Hepatocyte (in vitro differentiated cells): Measurements from ENCODE around the gene NDUFB7. TPM values are rescaled to one million over a fixed set of nuclear protein-coding genes. Genes with fewer than 3 reads are reported as not detected.

Experiments
- DNase-seq: peaks from one replicate; pipeline ENCODE4 v3.0.0-alpha.2; 2016; ENCODE audit warnings: low spot score
- H2AFZ ChIP-seq: fragments of 200-600 bp; sonication (generic); 2 replicates; pipeline ENCODE4 v1.6.0; 2016; ENCODE audit warnings: antibody characterized with exemption, mild to moderate bottlenecking
- H3K27ac ChIP-seq: fragments of 200-600 bp; sonication (generic); 2 replicates; pipeline ENCODE4 v1.5.1; 2016; ENCODE audit warnings: mild to moderate bottlenecking
- H3K27me3 ChIP-seq: fragments of 200-600 bp; sonication (generic); 2 replicates; pipeline ENCODE4 v1.6.1; 2016
- H3K36me3 ChIP-seq: fragments of 200-600 bp; sonication (generic); replicated peaks from 2 replicates; pipeline ENCODE4 v1.5.1; 2016; ENCODE audit warnings: low read depth; ENCODE audit not compliant: insufficient read depth
- H3K4me1 ChIP-seq: fragments of 200-600 bp; sonication (generic); 2 replicates; pipeline ENCODE4 v1.5.1; 2016; ENCODE audit warnings: mild to moderate bottlenecking, moderate library complexity; ENCODE audit not compliant: insufficient read depth
- H3K4me2 ChIP-seq: fragments of 200-600 bp; sonication (generic); 2 replicates; pipeline ENCODE4 v1.6.0; 2016
- H3K4me3 ChIP-seq: fragments of 200-600 bp; sonication (generic); 2 replicates; pipeline ENCODE4 v1.5.1; 2016; ENCODE audit warnings: mild to moderate bottlenecking
- H3K79me2 ChIP-seq: fragments of 200-600 bp; sonication (generic); 2 replicates; pipeline ENCODE4 v1.6.0; 2017; ENCODE audit warnings: mild to moderate bottlenecking
- H3K9me2 ChIP-seq: fragments of 200-600 bp; sonication (generic); replicated peaks from 2 replicates; pipeline ENCODE4 v1.6.0; 2017; ENCODE audit warnings: mild to moderate bottlenecking; ENCODE audit not compliant: insufficient read depth
- H3K9me3 ChIP-seq: fragments of 200-600 bp; sonication (generic); 2 replicates; pipeline ENCODE4 v1.5.1; 2016; ENCODE audit warnings: low read depth, mild to moderate bottlenecking
- H4K20me1 ChIP-seq: fragments of 200-600 bp; sonication (generic); 2 replicates; pipeline ENCODE4 v1.6.0; 2016; ENCODE audit warnings: mild to moderate bottlenecking; ENCODE audit not compliant: insufficient read depth, poor library complexity, severe bottlenecking
- CTCF ChIP-seq: fragments of 200-600 bp; sonication (generic); IDR thresholded peaks from 2 replicates; pipeline ENCODE4 v1.5.1; 2016; ENCODE audit warnings: antibody characterized with exemption, mild to moderate bottlenecking; ENCODE audit not compliant: poor library complexity
- EZH2 ChIP-seq: fragments of 200-600 bp; sonication (generic); IDR thresholded peaks from 2 replicates; pipeline ENCODE4 v1.6.1; 2016; ENCODE audit warnings: antibody characterized with exemption, mild to moderate bottlenecking, borderline replicate concordance
- EZH2phosphoT487 ChIP-seq: fragments of 200-600 bp; sonication (generic); IDR thresholded peaks from one replicate; pipeline ENCODE4 v1.6.1; 2018; ENCODE audit warnings: antibody characterized with exemption, mild to moderate bottlenecking, low read depth, moderate library complexity; ENCODE audit not compliant: unreplicated experiment, severe bottlenecking
- WGBS: methylation state at CpG from one replicate; pipeline ENCODE4 v1.1.6; 2016; ENCODE audit warnings: low lambda C conversion rate; ENCODE audit errors: missing lambda C conversion rate; 5-methylcytosine and 5-hydroxymethylcytosine counted together
- polyA plus RNA-seq: library from polyadenylated mRNA; unstranded; fragments of >200 nt; fragmentation: Nextera tagmentation; extraction: Ambion mirVana; gene quantifications from 2 replicates; pipeline ENCODE4 v1.2.1, GENCODE V29; 2016
- total RNA-seq: library from RNA; depleted of rRNA; stranded (reverse); fragments of >200 nt; gene quantifications from 2 replicates; pipeline ENCODE4 v1.2.3, GENCODE V29; 2014

The NDUFB7 gene
- total and polyA plus RNA-seq, 2 experiments from 2014 or later = 201 to 354 TPM

GRCh38 chr19:14526423-14526822 lies 45.4 kb downstream of the NDUFB7 start:
- TF ChIP-seq EZH2phosphoT487 = no peak
- no peak for TF ChIP-seq EZH2
- no peak for TF ChIP-seq CTCF
- H3K4me2 ChIP-seq = no peak overlapping the region

DNA sequence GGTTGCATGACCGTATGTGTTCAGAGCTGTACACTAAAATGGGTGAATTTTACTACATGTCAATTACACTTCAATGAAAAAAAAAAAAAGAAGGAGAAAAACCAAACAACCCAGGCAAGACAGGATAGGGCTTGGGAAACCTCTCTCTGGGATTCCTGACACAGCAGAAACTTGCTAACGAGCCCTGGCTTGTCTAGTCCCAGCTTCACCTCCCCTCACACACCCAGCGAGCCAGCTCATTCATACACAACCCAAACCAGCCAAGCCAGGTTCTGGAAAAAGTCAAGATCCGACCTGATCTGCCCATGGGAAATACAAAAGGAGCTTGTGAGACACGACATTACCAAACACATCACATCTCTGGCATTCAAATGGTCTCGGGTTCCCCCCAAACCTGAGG lies 46.1 kb downstream of the NDUFB7 start:
- H3K79me2 ChIP-seq = peaks cover 7% of the 10 kb centered on the region
- H3K27ac ChIP-seq = peak overlapping the region; percentile 70
- no peaks in the 10 kb centered on the region for H3K9me2 ChIP-seq
- no peaks in the 10 kb centered on the region for H3K9me3 ChIP-seq
- no peaks in the 10 kb centered on the region for H3K27me3 ChIP-seq
- no peaks in the 10 kb centered on the region for H3K4me1 ChIP-seq
- WGBS = 48% methylated on average over 6 of the region's 6 CpGs
- DNase-seq = no peak
- TF ChIP-seq EZH2phosphoT487 (no peak), CTCF (no peak), EZH2 (no peak)
- no peak overlapping the region for H2AFZ ChIP-seq
- H4K20me1 ChIP-seq = no peaks in the 10 kb centered on the region
- H3K36me3 ChIP-seq = no peaks in the 10 kb centered on the region
- no peak overlapping the region for H3K4me2 ChIP-seq
- no peak overlapping the region for H3K4me3 ChIP-seq

More at GRCh38 chr19:14526423-14526822, 45.4 kb downstream of the NDUFB7 start:
- H3K9me2 ChIP-seq = no peaks in the 10 kb centered on the region
- H3K4me3 ChIP-seq = no peak overlapping the region
- no peak for DNase-seq
- no peaks in the 10 kb centered on the region for H4K20me1 ChIP-seq
- H3K27me3 ChIP-seq = no peaks in the 10 kb centered on the region
- no peaks in the 10 kb centered on the region for H3K4me1 ChIP-seq
- no peaks in the 10 kb centered on the region for H3K36me3 ChIP-seq
- peak overlapping the region; percentile 70 for H3K27ac ChIP-seq
- no peaks in the 10 kb centered on the region for H3K9me3 ChIP-seq
- H2AFZ ChIP-seq = no peak overlapping the region
- 76% methylated on average over 4 of the region's 4 CpGs for WGBS
- peaks cover 14% of the 10 kb centered on the region for H3K79me2 ChIP-seq

DNA sequence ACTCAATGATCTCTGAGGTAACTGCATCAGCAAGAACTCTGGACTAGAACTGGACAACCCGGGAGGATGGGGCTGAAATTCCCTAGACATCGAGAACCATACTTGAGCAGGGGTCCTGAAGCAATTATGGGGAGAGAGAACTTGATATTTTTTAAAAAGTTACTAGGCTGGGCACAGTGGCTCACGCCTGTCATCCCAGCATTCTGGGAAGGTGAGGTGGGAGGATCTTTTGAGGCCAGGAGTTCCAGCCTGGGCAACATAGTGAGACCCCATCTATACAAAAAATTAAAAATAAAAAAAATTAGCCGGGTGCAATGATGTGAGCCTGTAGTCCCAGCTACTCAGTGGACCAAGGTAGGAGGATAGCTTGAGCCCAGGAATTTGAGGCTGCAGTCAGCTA lies 51.3 kb downstream of the NDUFB7 start:
- Histone ChIP-seq H3K4me3 (no peak overlapping the region), H2AFZ (no peak overlapping the region), H3K79me2 (peaks cover 25% of the 10 kb centered on the region), H3K27me3 (no peaks in the 10 kb centered on the region), H3K9me2 (no peaks in the 10 kb centered on the region), H3K9me3 (no peaks in the 10 kb centered on the region), H3K4me1 (peaks cover 10% of the 10 kb centered on the region), H3K27ac (peak overlapping the region; percentile 90), H3K4me2 (no peak overlapping the region), H3K36me3 (no peaks in the 10 kb centered on the region), H4K20me1 (peaks cover 21% of the 10 kb centered on the region)
- WGBS = 91% methylated on average over 4 of the region's 4 CpGs
- DNase-seq = no peak
- TF ChIP-seq EZH2phosphoT487 = no peak
- no peak for TF ChIP-seq CTCF
- no peak for TF ChIP-seq EZH2

- Histone ChIP-seq H3K4me3 (no peak overlapping the region), H3K9me2 (no peaks in the 10 kb centered on the region), H3K27ac (peak overlapping the region; percentile 90), H3K9me3 (no peaks in the 10 kb centered on the region), H3K4me1 (peaks cover 16% of the 10 kb centered on the region), H3K27me3 (no peaks in the 10 kb centered on the region), H4K20me1 (peaks cover 27% of the 10 kb centered on the region), H2AFZ (no peak overlapping the region), H3K36me3 (peaks cover 2% of the 10 kb centered on the region), H3K79me2 (peaks cover 31% of the 10 kb centered on the region), H3K4me2 (no peak overlapping the region)
- DNase-seq = no peak
- TF ChIP-seq EZH2phosphoT487 (no peak), CTCF (no peak), EZH2 (no peak)
- WGBS = 65% methylated on average over 2 of the region's 2 CpGs
Measured at GRCh38 chr19:14519860-14520407, 51.9 kb downstream of the NDUFB7 start.
